ENCODE results near the gene CENPM. TPM values are rescaled to one million over a fixed set of nuclear protein-coding genes. Genes with fewer than 3 reads are reported as not detected.

CENPM gene
- total and polyA plus RNA-seq, 4 donors, result 0.58 to 2.6 (median 0.84) TPM; not detected in 1

- no peak overlapping the region for H3K4me3 ChIP-seq (ENCODE audit: low read length in 2 of 2)
- peak in 1 of 2 donors; percentile 61 for DNase-seq
- H3K4me1 ChIP-seq (ENCODE audit: control insufficient read depth in 1 of 2, insufficient read depth in 2 of 2, low read length in 2 of 2), result no peaks in the 10 kb centered on the region
- no peaks in the 10 kb centered on the region for H3K9me3 ChIP-seq (ENCODE audit: control insufficient read depth, low read length)
- ATAC-seq (ENCODE audit: low FRiP score), result no peak
- H3K27ac ChIP-seq (ENCODE audit: low read depth in 1 of 2, low read length in 2 of 2), result no peak overlapping the region
- no peaks in the 10 kb centered on the region for H3K36me3 ChIP-seq (ENCODE audit: control insufficient read depth in 1 of 2, insufficient read depth in 2 of 2, low read length in 1 of 2)
- H3K27me3 ChIP-seq (ENCODE audit: control insufficient read depth in 1 of 2, insufficient read depth in 2 of 2, low read length in 1 of 2), result no peaks in the 10 kb centered on the region
- WGBS, 2 donors, result 87 to 88% methylated on average over 13 of the region's 13 CpGs
- intact Hi-C loops (cut with DNase I), result loop anchor here (2.0 to 5.0 kb wide), 4 partner anchors 118 to 243 kb away; no protein-coding TSS in a partner anchor
These were observed 6.7 kb downstream of the CENPM start for GRCh38 chr22:41939981-41940831.

DNA sequence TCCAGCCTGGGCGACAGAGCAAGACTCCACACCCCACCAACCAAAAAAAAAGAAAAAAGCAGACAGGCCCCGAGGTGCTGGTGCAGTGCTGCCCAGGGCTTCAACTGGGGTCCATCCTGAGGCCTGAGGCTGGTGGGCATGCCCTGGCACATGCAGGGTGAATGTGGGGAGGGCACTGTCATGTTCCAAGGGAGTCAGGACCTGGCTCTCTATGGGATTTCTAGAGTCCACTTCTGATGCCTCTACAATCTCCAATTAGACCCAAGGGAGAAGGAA lies 10.1 kb downstream of the CENPM start:
- ATAC-seq (ENCODE audit: low FRiP score) (no peak), DNase-seq (no peak)
- WGBS, 2 donors, result 94 to 95% methylated on average over 2 of the region's 2 CpGs
- no peaks in the 10 kb centered on the region for H3K36me3 ChIP-seq (ENCODE audit: control insufficient read depth in 1 of 2, insufficient read depth in 2 of 2, low read length in 1 of 2)
- intact Hi-C loops (cut with DNase I), result no loop called here
- no peak overlapping the region for H3K27ac ChIP-seq (ENCODE audit: low read depth in 1 of 2, low read length in 2 of 2)
- no peaks in the 10 kb centered on the region for H3K9me3 ChIP-seq (ENCODE audit: control insufficient read depth, low read length)
- no peaks in the 10 kb centered on the region for H3K27me3 ChIP-seq (ENCODE audit: control insufficient read depth in 1 of 2, insufficient read depth in 2 of 2, low read length in 1 of 2)
- H3K4me3 ChIP-seq (ENCODE audit: low read length in 2 of 2), result no peak overlapping the region
- H3K4me1 ChIP-seq (ENCODE audit: control insufficient read depth in 1 of 2, insufficient read depth in 2 of 2, low read length in 2 of 2), result no peaks in the 10 kb centered on the region

DNA sequence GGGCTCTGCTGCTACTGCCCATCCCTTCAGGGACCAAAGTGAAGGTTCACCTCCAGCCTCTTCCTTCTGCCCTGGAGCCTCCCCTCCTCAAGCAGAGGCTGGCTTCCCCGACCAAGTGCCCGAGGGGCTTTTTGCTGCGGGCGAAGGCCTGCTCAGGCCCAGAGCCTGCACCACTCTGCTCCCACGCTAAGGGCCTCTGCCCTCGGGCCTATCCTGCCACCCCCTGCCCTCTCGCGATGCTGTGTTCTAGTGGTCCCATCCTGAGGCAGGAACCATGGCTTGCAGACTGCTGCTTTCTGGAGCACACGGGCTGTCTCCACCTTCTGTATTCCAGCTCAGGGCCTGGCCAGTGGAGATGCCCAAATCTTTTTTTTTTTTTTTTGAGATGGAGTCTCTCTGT lies 11.4 kb downstream of the CENPM start:
- 95 to 96% methylated on average over 9 of the region's 9 CpGs for WGBS, 2 donors
- DNase-seq (no peak), ATAC-seq (ENCODE audit: low FRiP score) (no peak)
- no peaks in the 10 kb centered on the region for H3K36me3 ChIP-seq (ENCODE audit: control insufficient read depth in 1 of 2, insufficient read depth in 2 of 2, low read length in 1 of 2)
- H3K27ac ChIP-seq (ENCODE audit: low read depth in 1 of 2, low read length in 2 of 2), result no peak overlapping the region
- no peak overlapping the region for H3K4me3 ChIP-seq (ENCODE audit: low read length in 2 of 2)
- H3K4me1 ChIP-seq (ENCODE audit: control insufficient read depth in 1 of 2, insufficient read depth in 2 of 2, low read length in 2 of 2), result no peaks in the 10 kb centered on the region
- no peaks in the 10 kb centered on the region for H3K9me3 ChIP-seq (ENCODE audit: control insufficient read depth, low read length)
- H3K27me3 ChIP-seq (ENCODE audit: control insufficient read depth in 1 of 2, insufficient read depth in 2 of 2, low read length in 1 of 2), result no peaks in the 10 kb centered on the region
- intact Hi-C loops (cut with DNase I), result loop anchor here in 1 of 2 donors (2.0 kb wide), 1 partner anchor 53 kb away; no protein-coding TSS in a partner anchor

- peak in 1 of 2 donors; percentile 47 for DNase-seq
- intact Hi-C loops (cut with DNase I), result loop anchor here in 1 of 2 donors (2.0 kb wide), 1 partner anchor 54 kb away; no protein-coding TSS in a partner anchor
- H3K36me3 ChIP-seq (ENCODE audit: control insufficient read depth in 1 of 2, insufficient read depth in 2 of 2, low read length in 1 of 2), result no peaks in the 10 kb centered on the region
- H3K27me3 ChIP-seq (ENCODE audit: control insufficient read depth in 1 of 2, insufficient read depth in 2 of 2, low read length in 1 of 2), result no peaks in the 10 kb centered on the region
- no peak overlapping the region for H3K27ac ChIP-seq (ENCODE audit: low read depth in 1 of 2, low read length in 2 of 2)
- ATAC-seq (ENCODE audit: low FRiP score), result no peak
- H3K9me3 ChIP-seq (ENCODE audit: control insufficient read depth, low read length), result no peaks in the 10 kb centered on the region
- WGBS, 2 donors, result 80 to 84% methylated on average over 4 of the region's 4 CpGs
- no peaks in the 10 kb centered on the region for H3K4me1 ChIP-seq (ENCODE audit: control insufficient read depth in 1 of 2, insufficient read depth in 2 of 2, low read length in 2 of 2)
- H3K4me3 ChIP-seq (ENCODE audit: low read length in 2 of 2), result no peak overlapping the region
These were observed 12.0 kb downstream of the CENPM start for GRCh38 chr22:41935015-41935351.

DNA sequence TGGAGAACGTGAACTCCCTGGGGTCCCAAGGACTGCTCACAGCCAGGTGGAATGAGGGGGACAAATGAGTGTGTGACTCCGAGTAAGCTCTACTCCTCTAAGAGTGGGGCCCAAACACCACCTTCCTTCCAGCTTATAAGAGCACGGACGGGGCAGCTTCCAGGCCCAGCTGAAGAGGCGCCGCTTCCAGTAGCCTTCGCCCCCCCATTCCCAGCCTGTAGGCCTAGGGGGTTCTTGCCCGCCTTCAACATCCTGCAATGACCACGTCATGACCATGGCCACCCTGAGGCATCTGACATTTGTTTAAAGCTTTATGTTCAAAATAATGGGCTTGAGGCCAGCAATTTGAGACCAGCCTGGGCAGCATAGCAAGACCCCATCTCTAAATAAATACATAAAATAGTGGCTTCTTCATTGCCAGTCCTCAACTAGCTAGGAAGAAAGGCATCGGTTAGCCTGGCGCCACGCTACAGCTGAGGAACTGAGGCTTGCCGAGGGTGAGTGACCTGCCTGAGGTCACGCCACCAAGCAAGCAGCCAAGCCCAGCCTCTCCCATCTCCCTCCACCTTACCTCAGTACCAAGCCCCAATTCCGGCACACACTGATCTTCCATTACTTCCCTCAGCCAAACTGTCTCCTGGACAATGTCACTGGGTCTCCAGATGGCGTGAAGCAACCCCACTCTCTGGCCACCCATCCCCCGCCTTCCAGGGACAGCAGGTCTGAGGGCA lies 12.5 kb downstream of the CENPM start:
- 96 to 97% methylated on average over 17 of the region's 17 CpGs for WGBS, 2 donors
- DNase-seq (peak; percentile 47 to 55), ATAC-seq (ENCODE audit: low FRiP score) (no peak)
- no peaks in the 10 kb centered on the region for H3K36me3 ChIP-seq (ENCODE audit: control insufficient read depth in 1 of 2, insufficient read depth in 2 of 2, low read length in 1 of 2)
- no peaks in the 10 kb centered on the region for H3K9me3 ChIP-seq (ENCODE audit: control insufficient read depth, low read length)
- intact Hi-C loops (cut with DNase I), result loop anchor here in 1 of 2 donors (2.0 kb wide), 1 partner anchor 54 kb away; no protein-coding TSS in a partner anchor
- H3K4me1 ChIP-seq (ENCODE audit: control insufficient read depth in 1 of 2, insufficient read depth in 2 of 2, low read length in 2 of 2), result no peaks in the 10 kb centered on the region
- H3K27ac ChIP-seq (ENCODE audit: low read depth in 1 of 2, low read length in 2 of 2), result no peak overlapping the region
- H3K27me3 ChIP-seq (ENCODE audit: control insufficient read depth in 1 of 2, insufficient read depth in 2 of 2, low read length in 1 of 2), result no peaks in the 10 kb centered on the region
- H3K4me3 ChIP-seq (ENCODE audit: low read length in 2 of 2), result no peak overlapping the region

- Histone ChIP-seq H3K36me3 (ENCODE audit: control insufficient read depth in 1 of 2, insufficient read depth in 2 of 2, low read length in 1 of 2) (no peaks in the 10 kb centered on the region), H3K27ac (ENCODE audit: low read depth in 1 of 2, low read length in 2 of 2) (no peak overlapping the region), H3K4me3 (ENCODE audit: low read length in 2 of 2) (no peak overlapping the region), H3K4me1 (ENCODE audit: control insufficient read depth in 1 of 2, insufficient read depth in 2 of 2, low read length in 2 of 2) (no peaks in the 10 kb centered on the region), H3K9me3 (ENCODE audit: control insufficient read depth, low read length) (no peaks in the 10 kb centered on the region), H3K27me3 (ENCODE audit: control insufficient read depth in 1 of 2, insufficient read depth in 2 of 2, low read length in 1 of 2) (no peaks in the 10 kb centered on the region)
- WGBS, 2 donors, result 89% methylated on average over 16 of the region's 16 CpGs
- DNase-seq (no peak), ATAC-seq (ENCODE audit: low FRiP score) (no peak)
- intact Hi-C loops (cut with DNase I), result loop anchor here in 1 of 2 donors (2.0 kb wide), 1 partner anchor 55 kb away; no protein-coding TSS in a partner anchor
These were observed 13.4 kb downstream of the CENPM start for GRCh38 chr22:41933411-41934177.

DNA sequence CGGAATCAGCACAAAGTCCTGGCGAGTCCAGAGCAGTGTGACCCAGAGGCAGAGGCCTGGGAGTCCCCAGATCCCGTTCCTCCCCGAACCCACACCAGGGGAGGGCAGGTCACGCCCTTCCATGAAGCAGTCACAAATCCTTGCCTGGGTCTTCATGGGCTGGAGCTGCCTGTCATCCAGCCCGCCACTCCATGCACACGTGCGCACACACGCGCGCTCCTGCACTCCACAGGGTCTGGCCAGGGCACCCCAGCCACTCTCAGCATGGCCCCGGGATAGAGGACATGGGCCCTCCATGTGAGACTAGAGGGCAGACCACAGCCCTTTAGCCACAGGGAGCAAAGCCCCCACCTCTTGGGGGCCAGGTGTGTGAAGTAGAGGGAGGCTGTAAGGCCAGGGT lies 14.6 kb downstream of the CENPM start:
- H3K4me3 ChIP-seq (ENCODE audit: low read length in 2 of 2), result no peak overlapping the region
- H3K4me1 ChIP-seq (ENCODE audit: control insufficient read depth in 1 of 2, insufficient read depth in 2 of 2, low read length in 2 of 2), result no peaks in the 10 kb centered on the region
- no peaks in the 10 kb centered on the region for H3K27me3 ChIP-seq (ENCODE audit: control insufficient read depth in 1 of 2, insufficient read depth in 2 of 2, low read length in 1 of 2)
- 97 to 99% methylated on average over 12 of the region's 12 CpGs for WGBS, 2 donors
- no peaks in the 10 kb centered on the region for H3K36me3 ChIP-seq (ENCODE audit: control insufficient read depth in 1 of 2, insufficient read depth in 2 of 2, low read length in 1 of 2)
- H3K27ac ChIP-seq (ENCODE audit: low read depth in 1 of 2, low read length in 2 of 2), result no peak overlapping the region
- DNase-seq (no peak), ATAC-seq (ENCODE audit: low FRiP score) (no peak)
- intact Hi-C loops (cut with DNase I), result no loop called here
- no peaks in the 10 kb centered on the region for H3K9me3 ChIP-seq (ENCODE audit: control insufficient read depth, low read length)

- no peak for DNase-seq
- H3K4me1 ChIP-seq (ENCODE audit: control insufficient read depth in 1 of 2, insufficient read depth in 2 of 2, low read length in 2 of 2), result no peaks in the 10 kb centered on the region
- intact Hi-C loops (cut with DNase I), result no loop called here
- H3K27ac ChIP-seq (ENCODE audit: low read depth in 1 of 2, low read length in 2 of 2), result no peak overlapping the region
- H3K27me3 ChIP-seq (ENCODE audit: control insufficient read depth in 1 of 2, insufficient read depth in 2 of 2, low read length in 1 of 2), result no peaks in the 10 kb centered on the region
- no peaks in the 10 kb centered on the region for H3K36me3 ChIP-seq (ENCODE audit: control insufficient read depth in 1 of 2, insufficient read depth in 2 of 2, low read length in 1 of 2)
- no peak for ATAC-seq (ENCODE audit: low FRiP score)
- 86 to 87% methylated on average over 10 of the region's 10 CpGs for WGBS, 2 donors
- H3K9me3 ChIP-seq (ENCODE audit: control insufficient read depth, low read length), result no peaks in the 10 kb centered on the region
- H3K4me3 ChIP-seq (ENCODE audit: low read length in 2 of 2), result no peak overlapping the region
These were observed 15.2 kb downstream of the CENPM start for GRCh38 chr22:41931701-41932269.
